Heart left ventricle (tissue), 16 donors: ENCODE results near the gene ELMOD1. TPM values are rescaled to one million over a fixed set of nuclear protein-coding genes. Genes with fewer than 3 reads are reported as not detected.

Source experiments
- ATAC-seq, 4 donors: fragments of 200-7000 bp; cut with Tn5 transposase; one replicate each; pipeline ENCODE4 v1.9.1; 2020 to 2022; ENCODE audit warnings: moderate library complexity in 4 of 4, mild to moderate bottlenecking in 3 of 4, moderate number of reproducible peaks in 1 of 4
- DNase-seq, 5 donors: peaks; one replicate each; pipeline ENCODE4 v3.0.0-alpha.2; 2020
- H3K27ac ChIP-seq, 12 donors: fragments of 200-600 bp; sonication (generic) in 4 of 12; one replicate each; pipeline versions ENCODE4 v1.5.0 to v1.8.0; 2016 to 2022; ENCODE audit warnings: mild to moderate bottlenecking in 2 of 12
- H3K27me3 ChIP-seq, 9 donors: fragments of 200-600 bp; sonication (generic) in 2 of 9; one replicate each; pipeline versions ENCODE4 v1.5.1 to v1.8.0; 2016 to 2022; ENCODE audit warnings: mild to moderate bottlenecking in 3 of 9
- H3K36me3 ChIP-seq, 9 donors: fragments of 200-600 bp; sonication (generic) in 2 of 9; one replicate each; pipeline versions ENCODE4 v1.5.0 to v1.8.0; 2018 to 2022; ENCODE audit warnings: mild to moderate bottlenecking in 2 of 9
- H3K4me1 ChIP-seq, 12 donors: fragments of 200-600 bp; sonication (generic) in 4 of 12; one replicate each; pipeline versions ENCODE4 v1.5.0 to v1.8.0; 2016 to 2022; ENCODE audit warnings: mild to moderate bottlenecking in 3 of 12
- H3K4me3 ChIP-seq, 12 donors: fragments of 200-600 bp; sonication (generic) in 4 of 12; one replicate each; pipeline versions ENCODE4 v1.5.0 to v1.8.0; 2017 to 2022; ENCODE audit warnings: mild to moderate bottlenecking in 9 of 12, moderate library complexity in 4 of 12
- H3K9me3 ChIP-seq, 12 donors: fragments of 200-600 bp; sonication (generic) in 4 of 12; one replicate each; pipeline versions ENCODE4 v1.5.0 to v1.8.0; 2016 to 2022; ENCODE audit warnings: mild to moderate bottlenecking in 1 of 12
- CTCF ChIP-seq, 12 donors: fragments of 200-600 bp; sonication (generic) in 4 of 12; IDR thresholded peaks; one replicate each; pipeline versions ENCODE4 v1.5.0 to v1.8.0; 2018 to 2022; ENCODE audit warnings: antibody characterized with exemption in 12 of 12, mild to moderate bottlenecking in 5 of 12
- POLR2A ChIP-seq, 2 donors: fragments of 450-650 bp; IDR thresholded peaks; one replicate each; pipeline ENCODE4 v1.6.1; 2017; ENCODE audit warnings: antibody characterized with exemption in 2 of 2, mild to moderate bottlenecking in 2 of 2, moderate library complexity in 2 of 2
- WGBS, 4 donors: extraction: QIAGEN DNeasy Blood & Tissue Kit in 2 of 4; methylation state at CpG; one replicate each; pipeline versions ENCODE4 v1.1.5 to v1.1.7; 2013 to 2018; 5-methylcytosine and 5-hydroxymethylcytosine counted together
- intact Hi-C, 10 donors: fragments of 100-400 bp; cut with DNase I; formaldehyde crosslinking; loops; one replicate each; pipeline versions ENCODE4 v1.11.1 to v1.14.2; 2022
- polyA plus RNA-seq, 2 donors: library from polyadenylated mRNA; stranded (reverse); fragments of 200-250 nt; gene quantifications; one replicate each; pipeline ENCODE4 v1.2.3, GENCODE V29; 2013
- total RNA-seq, 9 donors: library from RNA; depleted of rRNA in 2 of 9; stranded (reverse); fragments of >200 nt in 2 of 9; fragmentation: NEBNext Ultra II Directional in 3 of 9; extraction: Animal tissue kit (Norgen Biotek cat#: 25700) in 3 of 9; gene quantifications; one replicate each; pipeline versions ENCODE4 v1.1.0 to v1.2.4, GENCODE V29; 2016 to 2023
- donor health status: ischemic (EF 13 %, LVEDD 7.1; RV severe dilation, severe dysfunction).
- donor health status: healthy with polysubstance abuse.
- donor health status: DM: no; HTN: yes; CAD: no.
- donor health status: DM: no; HTN: no; CAD: no.
- donor health status: ischemic (EF 25% LVEDD 6.9; RV normal size, moderate dysfunction).
- donor health status: ischemic (EF 25% LVEDD 5.7; RV mildly dilated, moderate dysfunction).
- donor health status: healthy.
- donor health status: DM: yes; HTN: yes; CAD: no.
- donor health status: ischemic (EF 35%, LVEDD 5.7; RV mildly dilated, moderate dysfunction).
- donor health status: nonischemic (EF 11% LVEDD 7.7; RV severe dilation, severe dysfunction).
- donor health status: DM: yes; HTN: yes; CAD: no.
- donor health status: PGD.
- donor health status: ischemic (EF 29% LVEDD 5.4; RV normal size, mild dysfunction).
- donor health status: nonischemic (EF 23%, LVEDD 6.1; RV moderate dilation, normal function).

ELMOD1 gene
- total and polyA plus RNA-seq, 11 donors = 0.12 to 0.75 (median 0.30) TPM; not detected in 2

- Histone ChIP-seq H3K4me1 (no peaks in the 10 kb centered on the region), H3K4me3 (no peak overlapping the region), H3K9me3 (no peaks in the 10 kb centered on the region), H3K27me3 (peaks cover 0 to 30% (median 5%) of the 10 kb centered on the region in 9 donors), H3K27ac (no peak overlapping the region), H3K36me3 (no peaks in the 10 kb centered on the region)
- intact Hi-C loops = no loop called here
- DNase-seq (no peak), ATAC-seq (no peak)
- WGBS, 4 donors = 95 to 100% (median 97%) methylated on average over 2 of the region's 2 CpGs
- TF ChIP-seq CTCF (IDR thresholded peaks at IDR 0.05) = no peak
- no peak for TF ChIP-seq POLR2A (IDR thresholded peaks at IDR 0.05)
These were observed 21.5 kb downstream of the ELMOD1 start for GRCh38 chr11:107612445-107612844.

- Histone ChIP-seq H3K27ac (no peak overlapping the region), H3K9me3 (no peaks in the 10 kb centered on the region), H3K36me3 (no peaks in the 10 kb centered on the region), H3K4me3 (no peak overlapping the region), H3K27me3 (peaks cover 0 to 23% (median 3%) of the 10 kb centered on the region in 9 donors), H3K4me1 (no peaks in the 10 kb centered on the region)
- DNase-seq (no peak), ATAC-seq (peak in 1 of 4 donors; percentile 10)
- no peak for TF ChIP-seq CTCF (IDR thresholded peaks at IDR 0.05)
- no peak for TF ChIP-seq POLR2A (IDR thresholded peaks at IDR 0.05)
- 21 to 53% (median 27%) methylated on average over 1 of the region's 1 CpG for WGBS, 4 donors
- intact Hi-C loops = no loop called here
These were observed 29.0 kb downstream of the ELMOD1 start for GRCh38 chr11:107619926-107620325.

- 36 to 55% (median 46%) methylated on average over 1 of the region's 1 CpG for WGBS, 4 donors
- Histone ChIP-seq H3K4me1 (no peaks in the 10 kb centered on the region), H3K27ac (no peak overlapping the region), H3K9me3 (no peaks in the 10 kb centered on the region), H3K27me3 (peaks cover 0 to 22% (median 5%) of the 10 kb centered on the region in 9 donors), H3K36me3 (no peaks in the 10 kb centered on the region), H3K4me3 (no peak overlapping the region)
- no peak for TF ChIP-seq CTCF (IDR thresholded peaks at IDR 0.05)
- no peak for TF ChIP-seq POLR2A (IDR thresholded peaks at IDR 0.05)
- ATAC-seq = no peak
- DNase-seq = no peak
- intact Hi-C loops = no loop called here
These were observed 30.1 kb downstream of the ELMOD1 start for GRCh38 chr11:107621081-107621480.

DNA sequence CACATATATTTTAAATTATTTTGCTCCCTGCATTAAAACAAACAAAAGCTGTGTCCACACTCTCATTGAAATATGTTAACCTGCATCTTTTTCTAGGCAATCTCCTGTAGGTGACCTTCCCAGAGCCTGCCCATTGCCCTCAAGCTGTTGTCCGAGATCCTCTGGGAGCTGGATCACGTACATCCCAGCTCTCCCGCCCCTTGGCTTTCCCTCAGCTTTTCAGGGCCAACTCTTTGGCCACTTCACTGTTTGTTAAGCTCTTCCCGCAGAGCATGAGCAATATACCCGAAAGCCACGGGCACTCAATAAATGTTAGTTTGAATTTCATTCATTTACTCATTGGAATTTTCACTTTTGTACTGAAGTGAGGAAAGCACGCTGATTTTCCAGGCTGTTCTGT is 32.2 kb downstream of the ELMOD1 start:
- Histone ChIP-seq H3K36me3 (no peaks in the 10 kb centered on the region), H3K9me3 (no peaks in the 10 kb centered on the region), H3K27me3 (peaks cover 0 to 13% (median 0%) of the 10 kb centered on the region in 9 donors), H3K4me3 (no peak overlapping the region), H3K27ac (no peak overlapping the region), H3K4me1 (no peaks in the 10 kb centered on the region)
- 69 to 83% (median 72%) methylated on average over 7 of the region's 7 CpGs for WGBS, 4 donors
- intact Hi-C loops = no loop called here
- TF ChIP-seq CTCF (IDR thresholded peaks at IDR 0.05) (no peak), POLR2A (IDR thresholded peaks at IDR 0.05) (no peak)
- ATAC-seq (no peak), DNase-seq (no peak)
